Body of pancreas (tissue), 4 donors: ENCODE data around the gene CHST3.

Source experiments
- POLR2A ChIP-seq, 3 donors: fragments of 450-650 bp; IDR thresholded peaks; one replicate each; pipeline ENCODE4 v1.6.1; 2016; ENCODE audit warnings: antibody characterized with exemption in 3 of 3, mild to moderate bottlenecking in 2 of 3
- TF ChIP-seq, protein P1 (sequence below), 7 experiments: fragments of 450-650 bp in 4 of 7; fragments of 200-600 bp in 3 of 7; sonication (generic) in 3 of 7; IDR thresholded peaks; one replicate each; pipeline ENCODE4 v1.5.1; 2016 to 2019; ENCODE audit warnings: antibody characterized with exemption in 7 of 7

GRCh38 chr10:71999360-72000072 lies 35.3 kb downstream of the CHST3 start:
- TF ChIP-seq POLR2A (IDR thresholded peaks at IDR 0.05), result no peak
- TF ChIP-seq, protein P1, sequence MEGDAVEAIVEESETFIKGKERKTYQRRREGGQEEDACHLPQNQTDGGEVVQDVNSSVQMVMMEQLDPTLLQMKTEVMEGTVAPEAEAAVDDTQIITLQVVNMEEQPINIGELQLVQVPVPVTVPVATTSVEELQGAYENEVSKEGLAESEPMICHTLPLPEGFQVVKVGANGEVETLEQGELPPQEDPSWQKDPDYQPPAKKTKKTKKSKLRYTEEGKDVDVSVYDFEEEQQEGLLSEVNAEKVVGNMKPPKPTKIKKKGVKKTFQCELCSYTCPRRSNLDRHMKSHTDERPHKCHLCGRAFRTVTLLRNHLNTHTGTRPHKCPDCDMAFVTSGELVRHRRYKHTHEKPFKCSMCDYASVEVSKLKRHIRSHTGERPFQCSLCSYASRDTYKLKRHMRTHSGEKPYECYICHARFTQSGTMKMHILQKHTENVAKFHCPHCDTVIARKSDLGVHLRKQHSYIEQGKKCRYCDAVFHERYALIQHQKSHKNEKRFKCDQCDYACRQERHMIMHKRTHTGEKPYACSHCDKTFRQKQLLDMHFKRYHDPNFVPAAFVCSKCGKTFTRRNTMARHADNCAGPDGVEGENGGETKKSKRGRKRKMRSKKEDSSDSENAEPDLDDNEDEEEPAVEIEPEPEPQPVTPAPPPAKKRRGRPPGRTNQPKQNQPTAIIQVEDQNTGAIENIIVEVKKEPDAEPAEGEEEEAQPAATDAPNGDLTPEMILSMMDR (IDR thresholded peaks at IDR 0.05), result no peak
